Fibroblast of gingiva (primary cell): ENCODE results near the gene NFIA.

Source experiments
- DNase-seq: peaks from one replicate; pipeline ENCODE4 v3.0.0-alpha.2; 2011; ENCODE audit warnings: low read depth

NFIA gene

DNA sequence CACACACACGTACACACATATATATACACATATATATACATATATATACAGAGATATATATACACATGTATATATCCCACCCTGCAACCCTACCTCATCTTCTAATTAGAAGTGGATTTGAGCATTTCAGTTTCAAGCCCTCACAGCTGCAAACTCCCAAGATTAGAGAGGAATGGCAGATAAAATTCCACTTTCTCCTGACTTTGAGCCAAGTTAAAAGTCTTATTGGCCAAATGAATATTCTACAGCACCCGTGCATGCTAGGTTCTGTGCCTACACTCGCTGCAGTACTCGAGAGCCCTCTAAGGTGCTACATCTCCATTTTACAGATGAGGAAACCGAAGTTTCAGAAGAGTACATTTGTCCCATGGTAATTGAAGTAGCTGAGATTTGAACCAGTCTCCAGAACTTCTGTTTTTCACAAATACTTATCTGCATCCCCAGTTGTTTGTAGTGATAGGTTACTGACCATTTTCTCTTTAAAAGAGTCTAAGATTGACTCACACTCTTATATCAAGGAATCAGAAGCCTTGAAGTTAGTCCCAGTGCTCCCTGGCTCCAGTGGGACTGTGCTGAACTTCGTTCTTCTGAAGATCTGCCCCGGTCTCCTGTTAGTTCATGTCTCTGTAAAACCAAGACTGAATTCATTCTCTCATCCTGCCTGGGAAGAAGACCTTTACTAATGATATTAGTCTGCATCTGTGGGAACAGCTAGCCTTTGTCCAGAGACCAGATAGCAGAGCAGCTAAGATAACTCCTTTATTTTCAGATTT, 350.4 kb downstream of the NFIA start:
- no peak for DNase-seq

DNA sequence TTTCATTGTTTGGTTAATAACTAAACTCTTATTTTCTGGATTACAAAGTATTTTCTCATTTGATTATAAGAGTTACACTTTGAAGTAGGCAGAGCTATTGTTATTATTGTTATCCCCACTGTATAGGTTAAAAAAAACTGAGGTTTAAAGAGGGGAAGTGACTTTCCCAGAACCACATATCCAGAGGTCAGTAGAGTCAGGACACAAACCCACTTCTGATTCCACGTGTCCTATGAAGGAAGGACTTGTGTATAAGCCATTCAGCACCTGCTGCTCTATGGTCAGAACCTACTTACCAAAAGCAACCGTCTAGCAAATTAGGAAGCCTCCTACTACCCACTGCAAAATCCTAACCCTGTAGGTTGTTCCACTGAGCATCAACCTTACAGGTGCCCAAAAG, 351.3 kb downstream of the NFIA start:
- DNase-seq: no peak

DNA sequence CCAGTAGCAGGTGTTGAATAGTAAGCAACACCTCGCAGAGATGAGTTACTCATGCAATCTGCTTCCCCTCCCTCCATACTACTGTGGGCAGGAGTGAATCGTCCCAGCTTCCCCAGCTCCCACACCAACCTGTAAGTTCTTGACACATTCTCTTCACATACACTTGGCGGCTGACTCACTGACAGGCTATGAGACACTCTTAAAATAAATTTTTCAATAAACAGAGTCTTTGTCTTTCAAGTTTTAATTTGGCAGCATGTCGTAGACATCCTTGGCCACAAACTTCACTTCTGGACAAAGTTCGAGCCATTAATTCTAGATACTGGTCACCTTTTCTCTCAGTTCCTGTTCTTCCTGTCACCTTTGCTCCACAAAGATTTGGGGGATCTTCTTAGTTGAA, 351.9 kb downstream of the NFIA start:
- no peak for DNase-seq

DNA sequence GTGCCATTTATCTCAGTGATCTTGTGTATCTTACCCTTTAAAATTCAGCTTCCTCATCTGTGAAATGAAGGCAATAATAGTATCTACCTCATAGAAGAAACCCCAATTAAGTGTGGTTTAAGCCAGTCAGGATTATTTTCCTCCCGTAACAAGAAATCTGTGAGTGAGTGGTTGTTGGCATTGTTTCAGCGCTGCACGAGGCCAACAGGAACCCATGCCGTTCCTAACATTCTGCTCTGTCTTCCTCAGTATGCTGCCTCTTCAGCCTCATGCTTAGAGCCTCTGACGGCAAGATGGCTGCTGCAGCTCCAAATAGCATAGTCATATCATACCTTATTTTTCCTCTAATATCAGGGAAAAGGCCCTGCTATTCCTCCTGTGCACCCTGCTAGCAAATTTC, 352.9 kb downstream of the NFIA start:
- no peak for DNase-seq

DNA sequence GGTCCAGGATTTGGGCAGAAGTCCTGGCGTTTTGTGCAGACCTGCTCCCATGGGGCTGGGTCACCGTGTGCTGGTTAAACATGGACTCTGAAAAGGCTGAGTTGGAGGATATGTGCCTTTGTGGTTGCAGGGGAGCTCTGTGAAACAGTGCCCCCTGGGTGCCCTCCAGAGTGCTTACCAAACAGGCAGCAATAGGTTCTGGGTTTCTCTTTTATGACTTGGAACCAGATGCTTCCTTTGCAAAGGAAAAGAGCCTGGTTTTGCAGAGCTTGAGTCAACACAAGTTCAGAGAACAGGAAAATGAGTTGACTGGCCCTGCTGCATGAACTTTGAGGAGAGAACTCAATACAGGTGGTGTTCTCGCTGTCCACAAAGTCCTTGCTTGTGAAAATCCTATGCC, 353.7 kb downstream of the NFIA start:
- DNase-seq: no peak

DNA sequence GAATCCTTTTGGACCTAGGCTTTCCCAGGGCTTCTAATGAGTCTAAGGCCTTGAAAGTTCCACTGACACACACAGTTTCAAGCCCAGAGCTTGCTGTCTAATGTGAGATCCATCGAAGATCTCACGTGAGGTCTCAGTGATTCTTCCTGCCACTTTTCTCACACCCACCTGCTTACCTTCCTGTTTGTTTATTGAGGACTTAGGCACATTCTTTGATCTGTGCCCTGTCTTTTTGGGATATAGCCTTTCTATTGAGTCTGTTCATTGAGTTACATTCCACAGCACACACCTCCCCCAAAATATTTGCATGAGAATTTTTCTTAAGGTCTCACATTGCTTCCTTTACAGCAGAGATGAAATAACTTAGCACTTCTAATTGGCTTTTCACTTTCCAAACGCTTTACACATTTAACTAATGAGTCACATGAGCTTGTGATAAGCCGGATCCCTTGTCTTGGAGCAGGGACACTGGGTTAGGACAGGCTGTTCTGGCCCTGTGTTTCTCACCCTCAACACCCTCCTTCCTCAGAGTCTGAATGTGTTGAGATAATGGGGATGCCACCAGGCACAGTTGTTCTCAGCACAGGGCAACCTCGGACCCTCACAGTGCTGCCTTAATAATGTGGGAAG, 354.2 kb downstream of the NFIA start:
- DNase-seq: no peak

DNA sequence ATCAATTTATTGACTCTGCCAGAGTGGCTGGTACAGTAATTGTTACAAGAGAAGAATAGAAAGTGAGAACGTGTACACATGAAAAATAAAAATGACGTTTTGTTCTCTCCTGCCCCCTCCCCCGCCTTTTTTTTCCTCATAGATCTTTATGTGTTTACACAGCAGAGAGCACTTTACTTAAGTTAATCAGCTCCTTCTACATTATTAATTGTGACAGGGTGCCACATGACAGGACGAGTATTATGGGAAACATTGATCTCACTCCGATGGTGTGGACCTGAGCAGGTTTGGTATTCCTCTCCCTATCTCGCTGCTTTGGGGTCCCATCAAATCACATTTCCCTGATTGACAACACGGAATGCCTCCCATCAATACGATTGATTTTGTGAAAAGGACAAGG, 356.9 kb downstream of the NFIA start:
- DNase-seq: no peak

DNA sequence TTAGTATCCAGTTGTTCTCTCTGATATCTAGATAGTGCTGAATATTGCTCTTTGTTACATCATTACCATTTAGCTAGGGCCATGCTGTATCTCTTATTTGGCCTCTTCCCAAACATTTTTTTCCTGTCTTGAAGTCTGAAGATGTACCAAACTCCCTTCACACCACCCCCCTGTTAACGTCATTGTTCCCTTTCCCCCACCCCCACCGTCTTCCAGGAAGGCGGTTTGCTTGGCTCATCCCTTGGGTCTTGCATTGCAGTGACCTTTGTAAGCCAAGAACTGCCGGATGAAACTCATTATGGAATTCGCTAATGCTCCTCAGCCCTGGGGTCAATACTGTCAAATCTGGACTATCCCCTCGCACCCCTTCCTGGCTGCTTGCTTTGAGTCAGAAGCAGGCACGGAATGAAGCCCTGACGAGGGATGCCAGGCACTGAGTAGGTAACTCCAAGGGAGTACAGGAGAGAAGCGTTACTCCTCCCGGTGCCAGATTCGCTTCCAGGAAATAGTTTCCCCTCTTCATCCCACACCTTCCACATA, 359.4 kb downstream of the NFIA start:
- DNase-seq: peak; percentile 80

DNA sequence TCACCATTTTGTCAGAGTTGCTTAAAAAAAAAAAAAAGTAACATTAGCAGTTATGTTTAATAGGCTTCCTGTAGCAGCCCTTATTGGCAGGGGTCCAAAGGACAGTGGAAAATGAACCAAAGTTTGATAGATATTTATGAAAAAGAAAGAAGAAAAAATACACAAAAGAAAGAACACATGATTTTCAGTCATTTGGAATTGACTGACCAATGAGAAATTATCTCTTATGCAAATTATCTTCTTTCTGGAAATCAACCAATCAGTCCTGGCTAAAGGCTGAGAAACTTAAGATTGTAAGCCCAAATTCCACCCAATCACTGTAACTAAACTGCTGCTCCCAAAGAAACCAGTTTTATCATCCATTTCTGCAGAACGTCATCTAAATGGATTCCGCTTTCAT, 360.2 kb downstream of the NFIA start:
- DNase-seq: no peak

DNA sequence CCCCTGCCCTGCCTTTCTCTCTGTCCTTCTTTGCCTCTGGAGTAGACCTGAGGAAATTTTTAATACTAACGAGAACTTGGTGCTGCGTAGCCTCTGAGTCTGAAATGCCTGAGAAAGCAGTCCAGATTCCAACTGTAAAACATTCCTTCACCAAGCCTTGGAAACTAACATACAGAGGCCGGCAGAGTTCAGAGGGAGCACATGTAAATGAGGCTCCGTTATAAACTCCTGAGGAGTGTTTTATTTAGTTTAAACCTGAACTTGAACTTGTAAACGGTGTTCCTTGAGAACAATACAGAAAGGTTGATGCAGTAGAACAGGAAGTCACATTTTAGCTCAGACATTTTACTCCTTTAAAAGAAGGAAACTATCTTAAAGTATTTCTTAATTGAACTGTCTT, 361.9 kb downstream of the NFIA start:
- DNase-seq: no peak

DNA sequence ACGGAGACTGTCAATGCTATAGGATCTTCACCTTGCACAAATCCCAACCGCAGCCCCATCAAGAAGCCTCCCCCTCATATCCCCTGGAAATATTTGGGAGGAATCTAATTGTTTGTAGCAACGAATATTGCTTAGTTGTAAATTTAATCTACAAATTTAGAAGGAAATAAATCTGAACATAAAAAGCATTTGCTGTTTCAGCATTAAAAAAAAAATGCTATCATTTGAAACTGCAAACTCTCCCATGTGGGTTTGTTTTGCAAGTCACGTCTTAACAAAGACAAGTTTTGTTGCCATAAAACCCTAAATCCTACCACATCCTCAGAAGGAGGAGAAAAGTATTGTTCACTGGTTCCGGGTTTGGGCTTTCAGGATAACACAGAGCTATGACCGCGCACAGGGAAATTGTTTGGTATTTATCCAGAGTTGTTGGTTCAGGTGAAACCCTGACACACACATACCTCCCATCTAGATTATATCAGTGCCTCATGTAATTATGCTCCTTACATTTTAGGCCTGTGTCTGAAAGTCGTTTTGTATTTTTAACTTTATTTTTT, 363.0 kb downstream of the NFIA start:
- no peak for DNase-seq

DNA sequence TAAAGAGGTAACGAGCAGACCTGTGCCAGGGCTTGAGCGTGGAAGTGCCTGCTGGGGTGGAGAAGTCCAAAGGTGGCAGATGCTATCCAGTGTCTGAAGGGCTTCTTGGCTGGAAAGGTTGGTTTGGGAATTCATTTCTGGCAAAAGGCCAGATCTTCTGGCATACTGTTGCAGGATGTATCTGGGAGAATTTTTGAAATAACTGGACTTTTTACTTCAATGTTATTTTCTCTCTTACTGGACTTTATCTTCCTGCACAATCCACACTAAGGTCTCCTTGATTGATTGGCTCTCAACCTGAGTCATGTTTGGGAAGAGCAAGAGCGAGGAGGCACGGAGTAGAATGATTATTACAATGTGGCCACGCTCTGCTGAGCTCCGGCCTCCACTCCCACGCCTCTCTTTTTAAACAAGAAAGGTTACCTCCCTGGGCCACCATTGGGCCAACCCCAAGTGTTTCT, 364.2 kb downstream of the NFIA start:
- DNase-seq: no peak

DNA sequence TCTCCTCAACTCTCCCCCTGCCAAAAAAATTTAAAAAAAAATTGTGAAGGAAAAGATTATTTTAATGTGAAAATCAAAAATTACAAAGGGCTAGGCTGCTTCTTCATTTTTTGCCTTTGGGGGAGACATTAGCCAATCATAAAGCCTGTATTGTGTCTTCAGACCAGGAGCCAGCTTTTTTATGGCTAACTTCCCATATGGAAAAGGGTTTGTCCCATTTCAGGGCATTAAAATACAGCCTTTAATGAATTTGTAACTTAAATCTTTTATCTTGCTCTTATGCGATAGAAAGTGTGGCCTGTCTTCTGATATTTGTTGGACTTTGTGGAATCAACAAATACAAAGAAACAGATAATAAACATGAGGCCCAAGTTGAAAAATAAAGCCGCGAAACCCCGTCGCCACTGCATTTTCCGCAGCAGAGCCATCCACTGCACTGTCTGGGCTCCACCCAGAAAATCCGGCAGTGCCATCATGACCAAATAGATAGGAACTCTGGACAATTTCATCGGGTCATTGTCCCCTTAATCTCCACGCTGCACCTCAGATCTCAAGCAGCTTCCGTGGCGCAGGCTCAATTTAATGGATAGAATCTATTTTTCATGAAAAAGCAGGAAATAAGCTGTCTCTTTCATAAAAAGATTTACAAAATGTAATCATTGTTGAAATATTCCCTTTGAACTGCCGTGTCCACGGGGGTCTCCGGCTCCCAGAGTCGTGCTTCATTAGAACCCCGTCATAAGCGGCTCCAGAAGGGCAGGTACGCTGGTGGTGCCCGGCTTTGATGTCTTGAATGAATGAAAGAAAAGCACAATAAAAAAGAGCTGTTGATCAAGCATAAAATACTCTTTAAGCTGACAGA, 365.0 kb downstream of the NFIA start:
- DNase-seq: no peak

DNA sequence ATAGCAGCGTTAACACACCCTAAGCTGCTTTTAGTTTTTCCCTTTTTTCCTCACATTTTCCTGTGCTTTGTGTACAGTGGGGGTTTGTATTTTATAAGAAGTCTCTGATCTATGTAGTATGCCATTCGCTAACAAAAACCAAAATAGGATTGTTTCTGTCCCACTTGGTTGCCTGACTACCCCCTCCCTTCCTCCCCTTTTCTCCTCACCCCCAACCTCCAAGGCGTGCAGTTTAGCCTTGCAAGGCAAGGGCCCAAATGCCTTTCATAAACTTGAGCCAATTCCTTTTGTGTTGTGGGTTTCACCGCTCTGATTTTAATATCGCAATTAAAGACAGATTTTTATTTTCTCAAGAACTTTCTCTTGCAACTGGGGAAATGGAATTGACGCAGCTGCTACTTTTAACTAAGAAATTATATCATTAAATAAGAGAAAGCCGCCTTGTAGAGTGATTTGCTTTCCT, 365.6 kb downstream of the NFIA start:
- DNase-seq: no peak

DNA sequence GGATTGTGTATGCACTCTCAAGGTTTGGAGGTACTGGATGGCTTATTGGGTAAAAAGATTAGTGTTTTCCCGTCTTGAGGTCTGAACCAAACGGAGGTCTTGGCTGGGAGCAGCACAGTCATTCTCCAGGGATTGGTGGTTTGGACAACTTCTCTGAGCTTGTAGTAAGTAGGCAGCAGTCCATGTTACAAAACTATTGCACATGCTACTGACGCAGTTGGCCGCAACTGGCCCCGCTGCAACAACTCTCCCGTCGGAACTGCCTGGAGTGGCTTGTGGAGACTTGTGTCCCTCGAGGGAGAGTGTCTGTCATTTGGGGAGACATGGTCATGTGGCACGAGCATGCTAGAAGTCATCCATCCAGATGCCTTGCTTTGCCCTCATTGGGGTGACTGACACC, 366.6 kb downstream of the NFIA start:
- peak; percentile 99 for DNase-seq

DNA sequence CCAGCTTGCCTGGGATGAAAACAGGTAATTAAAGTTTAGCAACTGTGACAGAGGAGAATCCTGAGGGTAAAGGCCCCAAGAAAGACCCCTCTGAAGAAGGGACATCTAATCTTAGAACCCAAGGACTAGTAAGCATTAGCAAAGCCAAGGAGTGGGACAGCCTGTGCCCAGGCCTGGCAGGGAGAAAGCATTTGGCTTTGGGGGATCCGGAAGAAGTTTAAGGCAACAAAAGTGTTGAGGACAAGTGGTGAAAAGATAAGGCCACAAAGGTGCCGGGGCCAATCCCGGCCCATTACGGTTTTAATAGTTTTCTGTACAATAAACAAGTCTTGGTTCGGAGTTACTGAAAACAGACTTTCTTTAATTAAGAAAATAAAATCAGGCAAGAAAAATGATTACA, 367.0 kb downstream of the NFIA start:
- DNase-seq: no peak

DNA sequence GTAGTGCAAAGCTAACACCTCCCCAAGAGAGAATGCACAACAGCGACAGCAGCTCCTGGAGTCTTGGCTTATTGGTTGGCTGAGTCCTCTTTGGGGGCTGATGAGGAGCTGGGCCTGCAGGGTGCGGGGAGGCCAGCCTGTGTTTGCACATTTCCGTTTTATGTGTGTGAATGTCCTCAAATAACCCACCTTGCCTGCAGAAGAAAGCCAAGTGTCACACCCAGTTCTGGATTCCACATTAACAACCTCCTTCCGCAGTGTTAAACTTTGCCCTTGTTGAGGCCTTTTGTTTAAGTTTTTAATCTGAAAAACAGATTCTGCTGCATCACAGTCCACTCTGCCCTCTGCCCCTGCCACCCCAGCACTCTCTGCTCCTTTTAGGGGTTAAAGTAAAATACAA, 368.1 kb downstream of the NFIA start:
- DNase-seq: no peak

DNA sequence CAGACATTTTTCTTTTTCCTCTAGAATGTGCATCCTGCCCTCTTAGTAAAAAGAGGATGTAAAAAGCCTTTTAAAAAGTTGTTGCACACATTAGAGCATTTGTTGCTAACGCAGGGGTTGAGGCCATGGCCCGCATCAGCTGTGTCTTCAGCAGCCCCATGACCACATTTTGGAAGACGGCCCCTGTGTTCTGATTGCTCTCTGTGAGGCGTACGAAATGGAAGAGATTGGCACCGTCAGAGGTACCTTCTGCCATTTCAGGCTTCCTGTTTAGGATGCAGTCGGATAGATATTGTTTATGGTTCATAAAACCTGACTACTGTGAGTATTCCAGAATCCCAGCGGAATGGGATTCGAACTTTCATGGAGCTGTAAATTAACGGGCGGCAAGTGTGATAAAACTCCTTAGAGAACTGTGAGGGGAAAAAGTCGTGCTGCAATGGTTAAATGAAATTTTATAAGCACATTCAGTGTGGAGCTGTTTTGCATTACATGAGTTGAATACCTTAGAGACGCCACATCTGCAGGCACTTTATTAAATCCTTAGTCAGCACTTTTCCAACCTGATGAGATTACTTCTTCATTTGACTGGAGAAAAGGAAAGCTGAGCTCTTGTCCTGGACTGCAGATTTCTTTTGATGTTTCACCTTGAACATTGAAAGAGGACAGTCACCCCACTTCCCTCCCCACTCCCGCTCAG, 368.7 kb downstream of the NFIA start:
- DNase-seq: no peak

DNA sequence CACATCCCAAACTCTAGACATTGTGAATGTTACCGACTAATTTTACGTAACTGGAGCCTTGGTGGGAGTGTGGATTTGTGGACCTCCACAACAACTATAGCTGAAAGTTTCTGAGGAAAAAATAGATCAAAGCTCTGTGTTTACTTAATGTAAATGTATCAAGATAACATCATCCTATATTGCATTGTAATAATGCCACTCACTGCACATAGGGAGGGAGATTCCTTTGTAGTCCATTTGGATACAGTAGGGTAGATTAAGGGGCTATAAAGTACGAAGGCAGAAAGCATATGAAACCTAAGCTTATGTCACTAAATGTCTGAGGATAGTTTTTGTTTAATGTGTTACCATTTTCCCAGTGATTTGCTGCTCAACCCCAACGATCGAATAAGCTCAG, 369.2 kb downstream of the NFIA start:
- DNase-seq: no peak

DNA sequence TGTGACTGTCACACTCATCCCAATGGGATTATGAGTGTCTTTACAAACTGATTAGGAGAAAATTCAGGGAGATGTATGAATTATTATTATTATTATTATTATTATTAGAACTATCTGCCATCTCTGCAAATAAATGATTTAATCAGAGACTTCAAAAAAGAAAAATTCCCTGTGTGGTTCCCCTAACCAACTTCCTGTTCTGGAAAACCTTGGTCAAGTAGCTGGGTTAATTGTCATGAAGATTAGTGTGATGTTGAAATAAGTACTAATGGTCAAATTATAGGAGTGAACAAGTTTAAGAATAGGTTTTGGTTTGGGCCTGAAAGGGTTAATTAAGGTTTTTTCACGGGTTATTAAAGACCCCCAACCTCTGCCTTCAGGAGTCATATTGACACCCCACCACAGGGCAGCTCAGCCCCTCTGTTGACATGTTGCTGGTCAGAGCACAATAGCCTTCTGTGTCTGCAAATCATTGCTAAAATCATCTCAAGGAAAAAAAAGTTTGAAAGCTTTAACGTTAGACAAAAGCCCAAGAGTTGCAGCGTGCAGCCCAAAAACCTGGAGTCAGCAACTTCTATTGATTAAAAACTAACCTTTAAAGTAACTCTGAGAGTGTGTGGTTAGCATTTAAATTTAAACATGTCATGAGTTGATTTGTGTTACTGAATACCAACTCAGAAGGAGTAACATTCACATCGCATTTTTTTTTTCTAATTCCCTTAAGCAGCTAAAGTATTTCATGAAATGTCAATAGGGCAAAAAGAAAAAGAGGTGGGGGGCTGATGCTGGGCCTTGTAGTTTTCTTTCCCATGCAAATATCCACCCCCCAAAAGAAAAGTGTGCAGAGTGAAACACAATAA, 370.0 kb downstream of the NFIA start:
- no peak for DNase-seq
